ENCODE data around the gene SDHD.

The SDHD gene

DNA sequence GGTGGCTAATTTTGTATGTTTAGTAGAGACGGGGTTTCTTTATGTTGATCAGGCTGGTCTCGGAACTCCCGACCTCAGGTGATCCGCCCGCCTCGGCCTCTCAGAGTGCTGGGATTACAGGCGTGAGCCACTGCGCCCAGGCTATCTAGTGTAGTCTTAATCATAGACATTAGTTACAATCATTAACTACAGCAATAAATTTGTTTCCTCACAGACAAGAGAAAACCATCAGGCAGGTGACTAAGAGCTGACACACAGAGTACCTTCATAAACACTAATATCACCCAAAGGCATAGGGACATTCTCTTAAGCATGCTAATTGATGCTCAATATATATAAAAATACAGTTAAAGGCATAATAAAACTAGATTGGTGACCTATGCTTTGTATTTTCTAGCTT, 19.4 kb downstream of the SDHD start:
- no peak for DNase-seq

DNA sequence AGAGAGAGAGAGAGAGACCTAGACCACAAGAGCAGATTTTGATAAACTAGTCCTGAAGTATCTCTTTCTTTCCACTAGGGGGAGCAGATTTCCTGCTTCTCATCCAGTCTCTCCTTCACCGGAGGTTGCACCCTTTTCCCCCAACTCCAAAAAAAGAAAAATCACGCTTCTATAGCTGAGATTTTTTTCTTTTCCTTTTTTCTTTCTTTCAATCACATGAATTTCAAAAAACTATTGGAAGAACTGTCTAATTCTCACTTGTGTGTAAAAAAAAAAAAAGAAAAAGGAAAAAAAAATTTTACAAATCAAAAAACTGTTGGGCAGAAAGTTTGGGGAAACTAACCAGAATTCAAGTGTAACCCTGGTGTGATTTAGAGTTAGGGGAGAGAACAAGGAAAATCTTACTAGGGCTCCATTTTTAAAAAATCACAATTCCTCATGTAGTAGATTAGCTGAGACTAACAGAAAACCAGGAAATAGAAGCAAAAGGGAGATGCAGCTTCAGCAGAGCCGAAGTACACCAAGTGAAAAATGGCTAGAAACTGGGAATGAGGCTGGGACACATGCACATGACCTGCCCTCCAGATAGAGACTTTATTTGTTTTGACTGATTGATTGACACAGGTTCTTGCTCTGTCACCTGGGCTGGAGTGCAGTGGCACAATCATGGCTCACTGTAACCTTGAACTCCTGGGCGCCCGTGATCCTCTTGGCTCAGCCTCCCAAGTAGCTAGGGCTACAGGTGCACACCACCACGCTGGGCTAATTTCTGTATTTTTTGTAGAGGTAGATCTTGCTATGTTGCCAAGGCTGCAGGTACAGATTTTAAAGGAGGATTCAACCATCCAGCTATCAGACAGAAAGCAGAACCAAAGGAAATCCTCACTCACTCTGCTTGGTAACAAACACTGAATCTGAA, 27.1 kb downstream of the SDHD start:
- DNase-seq, result no peak

DNA sequence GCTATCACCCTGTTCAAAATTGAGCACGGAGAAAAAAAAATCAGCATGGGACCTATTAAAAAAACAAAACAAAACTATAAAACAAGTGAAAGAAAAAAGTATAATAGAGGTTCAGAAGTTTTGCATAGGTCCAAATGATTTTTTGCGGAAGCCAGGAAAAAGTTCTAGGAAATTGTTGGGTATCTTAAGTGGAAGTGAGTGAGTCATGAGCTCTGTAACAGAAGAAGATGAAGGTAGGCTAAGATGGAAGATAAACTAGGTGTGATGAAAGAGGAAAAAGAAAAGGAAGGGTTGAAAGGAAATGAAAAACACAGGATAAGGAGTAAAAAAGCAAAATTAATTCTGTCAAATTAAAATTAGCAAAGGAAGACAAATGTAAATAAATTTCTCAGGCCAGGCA, 27.8 kb downstream of the SDHD start:
- no peak for DNase-seq

DNA sequence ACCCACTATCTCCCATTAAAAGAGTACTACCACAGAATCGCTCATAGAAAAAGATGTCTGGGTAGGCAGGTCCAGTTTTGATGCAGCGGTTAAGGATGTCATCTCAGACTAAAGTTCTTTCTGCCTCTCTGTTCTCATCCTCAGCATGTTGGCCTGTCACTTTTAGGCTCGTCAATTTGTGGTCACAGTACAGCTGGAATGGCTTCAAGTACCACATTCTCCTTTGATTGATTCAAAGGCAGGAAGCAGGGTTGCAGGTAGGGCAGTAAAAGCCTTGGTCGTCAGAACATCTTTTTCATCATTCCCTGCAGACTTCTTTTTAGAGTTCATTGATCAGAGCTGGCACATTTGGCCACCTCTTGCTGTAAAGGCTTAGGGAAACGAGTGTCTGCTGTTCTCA, 28.7 kb downstream of the SDHD start:
- DNase-seq, result no peak

DNA sequence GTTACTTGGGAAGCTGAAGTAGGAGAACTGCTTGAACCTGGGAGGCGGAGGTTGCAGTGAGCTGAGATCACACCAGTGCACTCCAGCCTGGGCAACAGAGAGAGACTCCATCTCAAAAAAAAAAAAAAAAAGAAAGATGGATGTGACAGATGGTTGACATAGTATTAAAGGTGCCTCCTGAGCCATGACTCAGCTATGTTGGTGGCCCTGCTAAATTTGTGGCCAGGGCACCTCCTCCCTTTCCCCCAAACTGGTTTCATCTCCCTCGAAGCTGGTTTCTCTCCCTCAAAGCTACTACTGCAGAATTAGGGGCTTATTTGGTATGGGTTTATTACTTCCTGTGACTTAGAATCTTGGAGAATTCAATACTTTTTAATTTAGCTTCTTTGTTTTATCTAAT, 31.5 kb downstream of the SDHD start:
- DNase-seq, result no peak

DNA sequence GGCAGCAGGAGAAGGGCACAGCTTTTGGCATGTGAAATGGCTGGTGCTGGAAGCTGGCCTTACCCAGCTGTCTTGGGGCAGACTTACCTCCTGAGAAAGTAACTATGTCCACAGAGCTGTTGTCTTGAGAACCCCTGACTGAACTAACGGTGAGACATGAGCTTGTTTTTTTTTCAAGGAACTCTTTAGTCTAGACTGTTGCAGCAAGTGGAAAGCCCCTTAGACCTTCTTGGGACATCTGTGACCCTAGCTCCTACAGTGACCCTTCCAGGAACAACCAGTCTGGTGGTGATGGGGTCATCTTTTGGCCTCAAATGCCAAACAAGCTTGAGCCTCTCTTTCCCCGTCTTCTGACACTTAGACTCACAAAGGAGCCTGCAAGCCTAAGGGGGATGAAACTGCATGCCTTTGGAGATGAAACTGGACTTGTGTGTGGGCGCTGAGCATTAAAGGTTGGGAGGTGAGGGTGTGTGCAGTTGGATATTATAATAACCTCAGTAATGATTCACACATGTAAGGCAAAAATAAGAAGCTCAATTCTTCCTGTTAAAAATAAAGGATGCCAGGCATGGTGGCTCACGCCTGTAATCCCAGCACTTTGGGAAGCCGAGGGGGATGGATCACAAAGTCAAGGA, 35.4 kb downstream of the SDHD start:
- no peak for DNase-seq

DNA sequence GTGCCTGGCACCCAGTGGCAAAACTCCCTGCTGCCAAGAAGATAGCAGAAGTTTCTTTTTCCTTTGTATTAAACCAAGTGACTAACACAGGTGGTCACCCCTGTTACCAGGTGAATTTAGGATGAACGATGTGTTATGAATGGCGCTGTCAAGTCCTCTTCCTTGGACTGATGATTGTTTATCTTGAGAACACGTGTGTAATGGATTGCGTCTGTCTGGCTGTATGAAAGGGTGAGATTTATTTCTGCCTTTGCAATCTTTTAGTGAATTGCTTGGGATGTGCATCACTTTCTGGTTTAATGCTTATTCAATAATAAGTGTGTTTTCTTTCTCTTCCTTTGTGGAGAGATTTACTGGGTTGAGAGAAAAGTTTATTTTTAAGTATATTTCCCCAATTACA, 36.5 kb downstream of the SDHD start:
- no peak for DNase-seq

DNA sequence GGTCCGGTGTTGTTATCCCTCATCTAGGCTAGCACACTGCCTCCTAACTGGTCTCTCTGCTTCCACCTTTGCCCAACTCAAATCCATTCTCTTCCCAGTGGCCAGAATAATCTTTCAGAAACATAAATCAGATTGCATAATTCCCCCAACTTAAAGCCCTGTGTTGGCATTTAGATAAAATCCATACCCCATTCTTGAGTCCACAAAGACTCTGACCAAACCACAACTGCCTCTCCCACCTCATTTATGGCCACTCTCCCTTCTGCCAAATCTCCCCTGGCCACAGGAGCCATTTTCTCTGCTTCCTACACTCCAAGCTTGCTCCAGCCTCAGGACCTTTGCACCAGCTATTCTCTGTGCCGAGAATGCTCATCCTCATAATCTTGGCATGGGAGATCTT, 40.4 kb downstream of the SDHD start:
- no peak for DNase-seq

DNA sequence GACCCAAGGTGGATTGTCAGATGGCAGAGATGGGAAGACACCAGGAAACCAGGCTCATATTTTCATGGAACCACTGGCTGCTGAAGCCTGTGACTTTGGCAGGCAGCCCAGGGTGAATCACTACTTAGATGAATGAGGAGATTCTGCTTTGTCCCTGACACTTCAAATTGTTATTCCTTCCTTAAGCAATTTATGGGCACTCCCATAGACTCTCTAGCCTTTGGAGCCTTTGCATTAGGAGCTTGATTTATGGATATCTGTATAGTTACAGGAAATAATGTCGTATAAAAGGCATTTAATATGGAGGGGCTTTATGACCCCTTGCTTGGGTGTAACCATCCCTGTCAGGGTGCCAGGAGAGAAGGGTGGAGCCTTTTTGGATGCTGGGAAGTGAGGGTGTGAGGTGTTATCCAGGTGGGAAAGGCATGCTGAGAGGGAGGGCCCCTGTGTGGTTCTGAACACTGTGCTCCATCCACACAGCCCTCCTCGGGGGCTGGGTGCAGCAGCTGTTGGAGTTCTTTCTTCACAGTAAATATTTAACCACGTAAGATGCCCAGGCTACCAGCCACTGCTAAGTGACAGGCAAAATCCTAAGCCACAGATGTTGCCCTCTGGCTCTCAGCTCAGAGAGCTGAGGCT, 41.9 kb downstream of the SDHD start:
- DNase-seq, result no peak

DNA sequence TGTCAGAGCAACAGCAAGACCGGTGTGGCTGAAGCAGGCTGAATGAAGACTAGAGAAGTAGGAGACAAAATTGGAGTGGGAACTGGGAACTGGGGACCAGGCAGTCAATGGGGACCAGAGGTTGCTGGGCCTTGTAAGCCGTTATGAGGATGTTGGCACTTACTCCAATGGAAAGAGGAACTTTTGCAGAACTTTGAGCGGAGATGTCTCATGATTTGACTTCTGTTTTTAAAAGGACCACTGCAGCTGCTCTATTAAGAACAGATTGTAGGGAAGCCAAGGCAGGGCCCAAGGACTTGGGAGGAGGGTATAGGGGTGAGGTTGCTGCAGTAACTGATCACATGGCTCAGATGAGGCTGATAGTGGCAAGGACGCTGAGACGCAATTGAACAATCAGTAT, 43.0 kb downstream of the SDHD start:
- DNase-seq, result no peak

DNA sequence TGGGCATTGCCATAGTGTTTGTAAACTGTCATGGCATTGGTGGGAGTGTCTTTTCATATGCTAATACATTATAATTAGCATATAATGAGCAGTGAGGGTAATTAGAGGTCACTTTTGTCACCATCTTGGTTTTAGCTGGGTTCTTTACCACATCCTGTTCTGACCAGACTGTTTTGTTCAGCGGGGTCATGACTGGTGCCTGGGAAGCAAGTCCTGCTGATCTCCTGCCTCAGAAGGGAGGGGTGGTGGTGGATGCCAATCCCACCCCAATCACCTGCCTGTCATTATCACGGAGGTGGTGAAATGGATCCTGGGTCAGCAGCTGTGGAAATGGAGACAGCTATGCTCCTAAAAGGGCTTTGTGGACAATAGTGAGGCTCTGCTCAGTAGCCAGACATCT, 46.1 kb downstream of the SDHD start:
- DNase-seq, result no peak

DNA sequence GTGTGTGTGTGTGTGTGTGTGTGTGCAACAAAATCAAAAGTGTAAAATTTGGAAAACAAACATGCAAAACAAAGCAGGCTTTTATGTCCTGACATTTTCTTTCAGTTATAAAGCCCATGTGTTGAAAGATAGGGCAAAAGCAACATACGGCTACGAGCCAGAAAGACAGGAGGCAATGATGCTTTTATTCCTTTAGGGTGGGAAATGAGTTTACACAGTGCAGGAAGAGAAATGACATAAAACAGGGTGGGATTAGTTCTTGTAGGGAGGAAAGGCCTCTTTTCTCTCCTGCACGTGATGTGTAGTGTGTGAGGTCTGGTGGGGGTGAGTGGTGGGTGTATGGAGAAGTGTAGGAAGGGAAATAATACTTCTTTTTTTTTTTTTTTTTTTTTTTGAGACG, 47.8 kb downstream of the SDHD start:
- DNase-seq, result no peak

DNA sequence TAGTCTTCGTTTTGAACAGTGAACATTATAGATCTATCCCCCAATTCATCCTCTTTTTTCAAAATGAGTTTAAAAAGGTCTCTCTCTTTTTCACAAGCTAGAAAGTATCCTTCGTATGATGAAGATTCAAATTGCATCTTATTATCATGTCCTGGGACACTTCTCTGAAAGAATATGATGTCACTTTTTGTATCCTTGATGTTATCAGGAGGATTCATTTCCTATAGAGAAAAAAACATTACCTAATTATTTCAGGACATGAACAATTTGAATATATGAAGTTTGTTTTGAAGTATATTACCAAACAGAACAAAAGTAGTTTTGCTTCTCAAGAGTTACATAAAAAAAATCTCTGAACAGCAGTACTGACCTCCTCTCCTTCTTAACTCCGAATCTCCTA, 56.9 kb downstream of the SDHD start:
- no peak for DNase-seq
